Measurements from ENCODE around the gene MYH13.

Gene MYH13

GRCh38 chr17:10339051-10339450 is 33.8 kb downstream of the MYH13 start:
- DNase-seq = no peak

- no peak for DNase-seq
These were observed 34.8 kb downstream of the MYH13 start for GRCh38 chr17:10337976-10338375.

- no peak for DNase-seq
These were observed 35.7 kb downstream of the MYH13 start for GRCh38 chr17:10337136-10337535.

- no peak for DNase-seq
These were observed 36.4 kb downstream of the MYH13 start for GRCh38 chr17:10336393-10336792.

GRCh38 chr17:10332515-10332914 is 40.3 kb downstream of the MYH13 start:
- DNase-seq = no peak

- DNase-seq = no peak
These were observed 43.6 kb downstream of the MYH13 start for GRCh38 chr17:10328971-10329923.

GRCh38 chr17:10328206-10328605 is 44.6 kb downstream of the MYH13 start:
- no peak for DNase-seq

GRCh38 chr17:10327640-10328039 is 45.2 kb downstream of the MYH13 start:
- peak; percentile 53 to 61 for DNase-seq

- DNase-seq = no peak
These were observed 47.6 kb downstream of the MYH13 start for GRCh38 chr17:10325031-10325695.

GRCh38 chr17:10323812-10324610 is 48.8 kb downstream of the MYH13 start:
- DNase-seq = no peak

- DNase-seq = no peak
These were observed 54.3 kb downstream of the MYH13 start for GRCh38 chr17:10318535-10318934.

- DNase-seq = no peak
These were observed 55.3 kb downstream of the MYH13 start for GRCh38 chr17:10317543-10317834.

GRCh38 chr17:10316801-10317542 is 55.8 kb downstream of the MYH13 start:
- peak; percentile 16 to 38 for DNase-seq

GRCh38 chr17:10314329-10314728 is 58.5 kb downstream of the MYH13 start:
- DNase-seq = no peak

GRCh38 chr17:10313037-10313672 is 59.7 kb downstream of the MYH13 start:
- DNase-seq = no peak

- no peak for DNase-seq
These were observed 61.7 kb downstream of the MYH13 start for GRCh38 chr17:10311131-10311530.

GRCh38 chr17:10309003-10309974 is 63.5 kb downstream of the MYH13 start:
- no peak for DNase-seq

- no peak for DNase-seq
These were observed 66.2 kb downstream of the MYH13 start for GRCh38 chr17:10306585-10306984.

GRCh38 chr17:10305398-10305797 is 67.4 kb downstream of the MYH13 start:
- DNase-seq = no peak

GRCh38 chr17:10304758-10305300 is 68.0 kb downstream of the MYH13 start:
- no peak for DNase-seq

GRCh38 chr17:10297691-10298090 is 75.1 kb downstream of the MYH13 start:
- no peak for DNase-seq

Data from CD4-positive, alpha-beta T cell treated with Interleukin-4 for 1 hour (primary cell).